Measurements from ENCODE around the gene ACOXL. TPM values are rescaled to one million over a fixed set of nuclear protein-coding genes. Genes with fewer than 3 reads are reported as not detected.

ACOXL gene
- total RNA-seq, 2 experiments from 2014 or later = 0.14 to 0.56 TPM

DNA sequence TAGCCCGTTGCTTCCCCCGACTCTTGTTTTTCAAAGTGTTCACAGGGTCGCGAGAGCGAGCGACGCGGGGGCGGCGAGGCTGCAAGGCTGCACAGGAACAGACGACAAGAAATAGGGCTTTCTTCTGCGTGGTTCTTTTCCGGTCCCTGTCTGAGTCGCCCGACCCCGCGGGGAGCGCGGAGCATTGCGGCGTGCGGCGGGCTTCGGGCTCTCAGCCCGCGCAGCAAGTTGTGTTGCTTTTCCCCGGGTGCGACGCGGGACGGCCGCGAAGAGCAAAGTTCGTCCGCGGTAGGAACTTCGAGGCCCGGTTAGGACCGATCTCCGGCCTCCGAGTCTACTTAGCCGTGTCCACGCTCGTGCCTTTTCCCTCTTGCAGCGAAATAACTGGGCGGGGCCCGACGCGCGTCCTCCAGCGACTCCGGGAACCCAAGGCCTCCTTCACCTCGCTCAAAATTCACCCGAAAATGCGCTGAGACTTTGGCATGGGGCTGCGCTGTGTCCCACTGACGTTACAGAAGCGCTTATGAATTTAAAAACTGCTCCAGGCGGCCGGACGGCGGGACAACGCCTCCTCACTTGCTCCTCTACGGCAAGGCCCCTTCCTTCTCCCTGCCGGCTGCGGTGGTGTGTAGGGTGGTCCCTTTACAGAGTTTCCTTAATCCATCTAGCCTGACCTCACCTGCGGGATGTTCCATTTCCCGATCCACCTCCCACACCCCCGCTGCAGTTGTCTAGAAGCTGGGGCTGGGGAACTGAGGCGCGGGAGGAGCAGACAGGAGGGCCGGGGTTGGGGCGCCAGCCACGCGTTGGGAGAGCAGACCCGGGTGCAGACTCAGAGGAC lies 386.8 kb downstream of the ACOXL start:
- no peak for ATAC-seq
- peaks cover 10% of the 10 kb centered on the region for H3K36me3 Mint-ChIP-seq (ENCODE audit: low read depth)
- CTCF ChIA-PET = no interaction called here
- H3K27me3 Mint-ChIP-seq = peaks cover 24% of the 10 kb centered on the region
- peak; percentile 70 for DNase-seq
- peaks cover 49% of the 10 kb centered on the region for H3K4me1 Mint-ChIP-seq (ENCODE audit: low read depth)
- POLR2A ChIA-PET = interaction anchor here (0.8 to 1.4 kb wide), 3 partner anchors 48 to 267 kb away, joined by 3 to 5 read pairs (median 4); no protein-coding TSS in a partner anchor
- intact Hi-C loops (cut with micrococcal nuclease) = loop anchor here (5.0 to 10.0 kb wide), 4 partner anchors 72 to 586 kb away; no protein-coding TSS in a partner anchor
- no peaks in the 10 kb centered on the region for H3K9me3 Mint-ChIP-seq
- peak overlapping the region; percentile 95 for H3K4me3 Mint-ChIP-seq
- H3K27ac Mint-ChIP-seq = peak overlapping the region; percentile 69
- TF ChIP-seq, protein P1, sequence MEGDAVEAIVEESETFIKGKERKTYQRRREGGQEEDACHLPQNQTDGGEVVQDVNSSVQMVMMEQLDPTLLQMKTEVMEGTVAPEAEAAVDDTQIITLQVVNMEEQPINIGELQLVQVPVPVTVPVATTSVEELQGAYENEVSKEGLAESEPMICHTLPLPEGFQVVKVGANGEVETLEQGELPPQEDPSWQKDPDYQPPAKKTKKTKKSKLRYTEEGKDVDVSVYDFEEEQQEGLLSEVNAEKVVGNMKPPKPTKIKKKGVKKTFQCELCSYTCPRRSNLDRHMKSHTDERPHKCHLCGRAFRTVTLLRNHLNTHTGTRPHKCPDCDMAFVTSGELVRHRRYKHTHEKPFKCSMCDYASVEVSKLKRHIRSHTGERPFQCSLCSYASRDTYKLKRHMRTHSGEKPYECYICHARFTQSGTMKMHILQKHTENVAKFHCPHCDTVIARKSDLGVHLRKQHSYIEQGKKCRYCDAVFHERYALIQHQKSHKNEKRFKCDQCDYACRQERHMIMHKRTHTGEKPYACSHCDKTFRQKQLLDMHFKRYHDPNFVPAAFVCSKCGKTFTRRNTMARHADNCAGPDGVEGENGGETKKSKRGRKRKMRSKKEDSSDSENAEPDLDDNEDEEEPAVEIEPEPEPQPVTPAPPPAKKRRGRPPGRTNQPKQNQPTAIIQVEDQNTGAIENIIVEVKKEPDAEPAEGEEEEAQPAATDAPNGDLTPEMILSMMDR (IDR thresholded peaks at IDR 0.05) = no peak

DNA sequence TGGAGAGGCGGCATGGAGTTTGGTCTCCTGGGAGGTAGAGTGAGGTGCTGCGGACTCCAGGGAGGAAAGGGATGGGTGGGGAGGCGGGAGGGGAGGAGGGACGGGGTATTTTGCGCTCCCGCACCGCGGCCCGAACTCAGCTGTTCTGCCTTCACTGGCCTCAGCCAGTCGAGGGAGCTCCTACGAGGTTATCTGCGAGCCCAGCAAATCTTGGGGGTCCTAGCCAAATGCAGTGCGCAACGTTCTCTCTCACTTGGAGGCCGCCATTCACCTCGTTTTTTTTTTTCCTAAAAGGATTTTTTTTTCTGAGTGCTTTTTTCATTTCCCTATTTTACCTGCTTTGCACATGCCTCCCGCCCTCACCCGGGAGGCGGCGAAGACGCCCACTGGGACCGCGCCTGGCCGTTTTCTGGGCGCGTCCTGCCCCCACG lies 387.5 kb downstream of the ACOXL start:
- Mint-ChIP-seq H3K9me3 (no peaks in the 10 kb centered on the region), H3K4me1 (ENCODE audit: low read depth) (peaks cover 49% of the 10 kb centered on the region), H3K27me3 (peaks cover 21% of the 10 kb centered on the region), H3K36me3 (ENCODE audit: low read depth) (peaks cover 16% of the 10 kb centered on the region), H3K27ac (peak overlapping the region; percentile 69), H3K4me3 (peak overlapping the region; percentile 95)
- POLR2A ChIA-PET = interaction anchor here (0.6 to 1.4 kb wide), 7 partner anchors 12 to 268 kb away, joined by 3 to 5 read pairs (median 4); no protein-coding TSS in a partner anchor
- ATAC-seq (no peak), DNase-seq (peak; percentile 32)
- TF ChIP-seq, protein P1 (IDR thresholded peaks at IDR 0.05) = no peak
- CTCF ChIA-PET = interaction anchor here (1.0 to 1.3 kb wide), 3 partner anchors 24 to 311 kb away, joined by 3 read pairs; no protein-coding TSS in a partner anchor
- intact Hi-C loops (cut with micrococcal nuclease) = loop anchor here (5.0 to 10.0 kb wide), 4 partner anchors 73 to 585 kb away; no protein-coding TSS in a partner anchor

DNA sequence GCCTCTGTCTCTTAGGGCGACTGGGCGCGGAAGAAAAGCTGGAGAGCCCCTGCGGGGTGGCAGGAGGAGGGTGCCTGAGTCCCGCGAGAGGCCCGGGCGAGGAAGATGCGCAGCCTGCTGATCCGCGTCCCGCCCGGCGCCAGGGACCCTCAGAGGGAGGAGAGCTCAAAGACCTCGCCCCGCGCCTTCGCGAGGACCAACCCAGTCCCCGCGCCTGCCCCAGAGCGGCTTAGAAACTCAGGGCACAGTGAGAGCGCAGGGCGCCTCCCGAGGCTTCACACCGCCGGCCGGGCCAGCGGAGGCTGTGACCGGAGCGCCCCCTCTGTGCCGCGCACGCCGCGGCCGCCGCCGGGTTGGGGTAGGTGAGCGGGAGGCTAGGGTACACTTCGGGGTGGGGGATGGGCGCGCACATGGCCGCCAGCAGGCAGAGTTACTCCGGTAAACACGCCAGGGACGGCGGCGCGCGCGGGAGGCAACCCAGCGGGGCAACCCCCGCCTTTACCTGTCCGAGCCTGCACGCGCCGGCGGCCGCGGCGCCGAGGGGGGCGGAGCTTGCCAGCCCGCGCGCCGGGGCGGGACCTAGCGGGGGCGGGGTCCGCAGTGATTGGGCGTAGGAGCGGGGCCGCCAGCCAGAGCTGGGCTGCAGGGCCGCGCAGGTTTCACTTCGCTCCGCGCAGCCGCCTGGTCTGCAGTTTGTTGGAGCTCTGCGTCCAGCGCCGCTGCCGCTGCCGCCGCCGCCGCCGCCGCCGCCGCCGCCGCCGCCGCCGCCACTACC lies 388.1 kb downstream of the ACOXL start, which contains the start of gene BCL2L11:
Gene BCL2L11 (plus strand): TSS at position 662 of the 775 bp plus-strand sequence. CDS start 2,832 bp downstream, outside the sequence.
- peak; percentile 89 for DNase-seq
- ATAC-seq = peak; percentile 72
- intact Hi-C loops (cut with micrococcal nuclease) = no loop called here
- Mint-ChIP-seq H3K9me3 (no peaks in the 10 kb centered on the region), H3K27me3 (peaks cover 21% of the 10 kb centered on the region), H3K36me3 (ENCODE audit: low read depth) (peaks cover 22% of the 10 kb centered on the region), H3K4me1 (ENCODE audit: low read depth) (peaks cover 52% of the 10 kb centered on the region), H3K27ac (peak within 1 kb of the TSS; percentile 82), H3K4me3 (peak within 1 kb of the TSS; percentile 95)
- CTCF ChIA-PET = interaction anchor here (1.0 to 1.3 kb wide), 4 partner anchors 24 to 312 kb away, joined by 3 read pairs; no protein-coding TSS in a partner anchor
- TF ChIP-seq, protein P1 (IDR thresholded peaks at IDR 0.05) = no peak
- POLR2A ChIA-PET = interaction anchor here (0.6 to 1.4 kb wide), 8 partner anchors 12 to 268 kb away, joined by 3 to 5 read pairs (median 4); no protein-coding TSS in a partner anchor

DNA sequence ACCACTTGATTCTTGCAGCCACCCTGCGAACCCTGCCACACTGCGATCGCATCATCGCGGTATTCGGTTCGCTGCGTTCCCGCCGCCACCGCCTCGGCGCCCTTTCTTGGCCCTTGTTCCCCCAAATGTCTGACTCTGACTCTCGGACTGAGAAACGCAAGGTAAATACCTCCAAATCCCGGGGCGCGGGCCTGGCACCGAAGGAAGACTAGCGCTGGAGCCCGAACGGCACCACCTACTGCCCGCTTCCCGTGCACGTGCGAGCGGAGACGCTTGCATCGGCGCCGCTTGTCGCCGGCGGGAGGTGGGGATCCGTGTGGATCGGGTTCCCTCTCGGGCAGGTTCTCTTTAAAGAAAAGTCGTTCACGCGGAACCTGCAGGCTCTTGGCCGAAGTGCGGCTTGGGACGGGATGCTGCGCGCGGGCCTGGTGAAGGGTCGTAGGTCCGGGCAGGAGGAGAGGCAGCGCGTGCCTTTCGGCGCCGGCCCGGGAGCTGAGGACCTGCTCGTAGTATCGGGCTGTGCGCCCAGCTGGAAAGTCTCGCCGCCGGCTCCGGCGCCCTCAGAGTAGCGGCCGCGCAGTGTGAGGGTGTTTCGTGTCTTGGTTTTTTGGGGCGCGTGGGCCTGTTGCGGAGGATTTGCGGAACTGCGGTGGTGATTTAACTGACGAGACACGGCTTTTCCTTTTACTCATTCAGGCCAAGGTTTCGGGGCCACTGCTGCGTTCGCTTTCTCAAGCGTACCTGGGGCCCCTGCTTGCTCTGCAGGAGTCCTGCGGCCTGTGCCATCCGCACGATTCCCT lies 388.9 kb downstream of the ACOXL start:
- Mint-ChIP-seq H3K4me1 (ENCODE audit: low read depth) (peaks cover 54% of the 10 kb centered on the region), H3K4me3 (peak overlapping the region; percentile 95), H3K36me3 (ENCODE audit: low read depth) (peaks cover 30% of the 10 kb centered on the region), H3K9me3 (no peaks in the 10 kb centered on the region), H3K27me3 (peaks cover 21% of the 10 kb centered on the region), H3K27ac (peak overlapping the region; percentile 82)
- intact Hi-C loops (cut with micrococcal nuclease) = no loop called here
- DNase-seq (peak; percentile 61), ATAC-seq (no peak)
- ChIA-PET CTCF (interaction anchor here (1.0 to 1.3 kb wide), 3 partner anchors 31 to 312 kb away, joined by 3 read pairs; no protein-coding TSS in a partner anchor), POLR2A (interaction anchor here (0.9 to 1.2 kb wide), 5 partner anchors 11 to 263 kb away, joined by 3 to 5 read pairs (median 4); no protein-coding TSS in a partner anchor)
- TF ChIP-seq, protein P1 (IDR thresholded peaks at IDR 0.05) = no peak

All from activated CD8-positive, alpha-beta T cell treated with anti-CD3 and anti-CD28 coated beads for 36 hours (primary cell).